HL-60 (cell line): ENCODE measurements around the gene SLC9A7.

Experiments
- DNase-seq, 2 experiments: peaks; one replicate each; pipeline ENCODE4 v3.0.0-alpha.2; 2010 to 2020; ENCODE audit warnings: low read depth in 1 of 2, low spot score in 1 of 2
- H3K27ac ChIP-seq: fragments of 250-450 bp; sonication (Bioruptor Pico); replicated peaks from 2 replicates; pipeline ENCODE4 v1.5.1; 2020; ENCODE audit warnings: mild to moderate bottlenecking, moderate library complexity
- H3K27me3 ChIP-seq: fragments of 250-450 bp; sonication (Bioruptor Pico); 2 replicates; pipeline ENCODE4 v1.5.1; 2021; ENCODE audit warnings: mild to moderate bottlenecking, moderate library complexity; ENCODE audit not compliant: insufficient read depth, poor library complexity, severe bottlenecking
- H3K4me3 ChIP-seq: replicated peaks from 2 replicates; pipeline ENCODE4 v1.5.1; 2011; ENCODE audit warnings: mild to moderate bottlenecking, control low read depth, low read length; ENCODE audit not compliant: insufficient read depth
- CTCF ChIP-seq: IDR thresholded peaks from one replicate; pipeline ENCODE4 v1.5.1; 2011; ENCODE audit warnings: low read length, control low read depth, inconsistent platforms; ENCODE audit not compliant: insufficient read depth
- GABPA ChIP-seq: IDR thresholded peaks from 2 replicates; pipeline ENCODE4 v1.6.1; 2012; ENCODE audit warnings: low read depth
- POLR2AphosphoS5 ChIP-seq: IDR thresholded peaks from 2 replicates; pipeline ENCODE4 v1.6.1; 2012; ENCODE audit warnings: low read depth
- REST ChIP-seq: IDR thresholded peaks from 2 replicates; pipeline ENCODE4 v1.6.1; 2012; ENCODE audit warnings: low read depth; ENCODE audit not compliant: insufficient replicate concordance
- SPI1 ChIP-seq: IDR thresholded peaks from 2 replicates; pipeline ENCODE4 v1.6.1; 2012; ENCODE audit warnings: low read depth, mild to moderate bottlenecking, borderline replicate concordance

Gene SLC9A7

GRCh38 chrX:46694549-46694948 is 64.4 kb downstream of the SLC9A7 start:
- DNase-seq, result no peak
- no peaks in the 10 kb centered on the region for H3K27me3 ChIP-seq
- H3K27ac ChIP-seq, result no peak overlapping the region
- TF ChIP-seq SPI1 (no peak), REST (no peak)
- no peak overlapping the region for H3K4me3 ChIP-seq

DNA sequence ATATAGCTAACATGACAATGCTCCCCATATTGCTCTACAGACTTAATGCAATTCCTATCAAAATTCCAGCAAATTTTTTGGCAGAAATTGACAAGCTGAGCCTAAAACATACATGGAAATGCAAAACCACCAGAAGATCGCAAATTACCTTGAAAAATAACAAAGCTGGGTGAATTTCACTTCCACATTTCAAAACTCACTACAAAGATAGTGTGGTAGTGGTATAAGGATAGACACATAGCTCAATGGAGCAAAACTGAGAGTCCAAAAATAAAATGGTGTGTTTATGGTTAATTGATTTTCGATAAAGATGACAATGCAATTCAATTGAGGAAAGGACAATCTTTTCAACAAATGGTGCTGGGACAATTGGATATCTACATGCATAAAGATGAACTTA is 65.8 kb downstream of the SLC9A7 start:
- TF ChIP-seq POLR2AphosphoS5 (no peak), REST (no peak), SPI1 (no peak), CTCF (no peak), GABPA (no peak)
- no peaks in the 10 kb centered on the region for H3K27me3 ChIP-seq
- no peak overlapping the region for H3K4me3 ChIP-seq
- H3K27ac ChIP-seq, result no peak overlapping the region
- DNase-seq, result no peak

DNA sequence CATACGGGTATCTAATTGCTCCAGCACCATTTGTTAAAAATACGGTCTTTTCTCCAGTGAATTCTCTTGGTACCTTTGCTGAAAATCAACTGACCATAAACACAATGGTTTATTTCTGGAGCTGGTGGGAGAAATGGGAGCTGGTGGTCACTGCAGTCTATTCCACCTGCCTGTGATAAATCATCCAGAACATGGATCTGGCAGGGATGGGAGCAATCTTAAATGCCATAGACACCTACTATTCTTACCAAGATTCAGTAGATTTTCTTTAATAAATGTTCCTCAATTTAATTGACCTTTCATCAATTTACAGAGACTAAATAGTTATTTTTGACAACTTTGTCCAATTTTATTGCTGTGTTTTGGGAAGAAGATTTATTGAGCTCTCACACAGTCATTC is 68.1 kb downstream of the SLC9A7 start:
- TF ChIP-seq SPI1, result no peak
- no peak for TF ChIP-seq CTCF
- no peak for TF ChIP-seq REST
- no peak for TF ChIP-seq GABPA
- no peak for TF ChIP-seq POLR2AphosphoS5
- H3K27ac ChIP-seq, result no peak overlapping the region

DNA sequence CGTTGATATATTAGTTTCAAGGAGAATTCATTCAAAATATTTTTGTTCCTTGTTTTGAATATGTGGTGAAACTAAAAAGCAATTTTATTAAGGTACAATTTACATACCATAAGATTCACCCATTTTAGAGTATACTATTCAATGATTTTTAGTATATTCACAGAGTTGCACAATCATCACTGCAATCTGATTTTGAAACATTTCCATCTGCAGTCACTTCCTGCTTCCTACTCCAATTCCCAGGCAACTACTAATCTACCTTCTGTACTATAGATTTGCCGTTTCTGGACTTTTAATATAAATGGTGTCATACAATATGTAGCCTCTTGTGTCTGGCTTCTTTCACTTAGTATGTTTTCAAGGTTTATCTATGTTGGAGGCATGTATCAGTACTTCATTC is 71.3 kb downstream of the SLC9A7 start:
- no peaks in the 10 kb centered on the region for H3K27me3 ChIP-seq
- no peak overlapping the region for H3K4me3 ChIP-seq
- DNase-seq, result no peak
- TF ChIP-seq GABPA, result no peak
- no peak for TF ChIP-seq SPI1
- TF ChIP-seq CTCF, result no peak
- no peak overlapping the region for H3K27ac ChIP-seq

More for the DNA sequence above, 68.1 kb downstream of the SLC9A7 start:
- no peak for DNase-seq
- Histone ChIP-seq H3K4me3 (no peak overlapping the region), H3K27me3 (no peaks in the 10 kb centered on the region)
